Erythroblast (primary cell): Measurements from ENCODE around the gene CNPY2.

Source experiments
- GATA1 ChIP-seq: IDR thresholded peaks from 2 replicates; pipeline ENCODE4 v1.6.1; 2011; ENCODE audit warnings: low read depth, mild to moderate bottlenecking, control low read depth, low read length, moderate library complexity
- POLR2A ChIP-seq: IDR thresholded peaks from 2 replicates; pipeline ENCODE4 v1.6.1; 2011; ENCODE audit warnings: mild to moderate bottlenecking, low read length

- no peak for TF ChIP-seq POLR2A
- TF ChIP-seq GATA1 = no peak
These were observed 33.0 kb upstream of the CNPY2 start for GRCh38 chr12:56348776-56349175.
